GM19043 (cell line): Measurements from ENCODE around the gene TIMM17A.
"Not testable (repeated sequence)": the region's sequence is repeated elsewhere in the genome, so short reads cannot be mapped to it uniquely, and the experiment has no call there.

ENCODE experiments used
- ATAC-seq: cut with Tn5 transposase; IDR thresholded peaks from one replicate; pipeline ENCODE4 v1.9.1; 2021; ENCODE audit warnings: low read depth; ENCODE audit not compliant: unreplicated experiment

TIMM17A gene

GRCh38 chr1:202014060-202014459, 58.8 kb downstream of the TIMM17A start:
- no peak for ATAC-seq

- no peak for ATAC-seq
Observed at GRCh38 chr1:202014915-202015661, 59.8 kb downstream of the TIMM17A start.

- ATAC-seq: no peak
Observed at GRCh38 chr1:202015662-202015937, 60.3 kb downstream of the TIMM17A start.

- ATAC-seq: no peak
Observed at GRCh38 chr1:202016022-202016810, 60.9 kb downstream of the TIMM17A start.

- ATAC-seq: no peak
Observed at GRCh38 chr1:202016811-202017748, 61.8 kb downstream of the TIMM17A start.

GRCh38 chr1:202017749-202018467, 62.6 kb downstream of the TIMM17A start:
- ATAC-seq: no peak

GRCh38 chr1:202018468-202019234, 63.3 kb downstream of the TIMM17A start:
- no peak for ATAC-seq

GRCh38 chr1:202019235-202019558, 63.9 kb downstream of the TIMM17A start:
- not testable (repeated sequence) for ATAC-seq
